ENCODE measurements around the gene UBE3C. TPM values are rescaled to one million over a fixed set of nuclear protein-coding genes. Genes with fewer than 3 reads are reported as not detected.
"Not testable (repeated sequence)": the region's sequence is repeated elsewhere in the genome, so short reads cannot be mapped to it uniquely, and the experiment has no call there.

UBE3C gene
- total RNA-seq, 2 donors from 2014 or later = 49.0 to 72.0 TPM

GRCh38 chr7:157241631-157242030 is 102.9 kb downstream of the UBE3C start:
- 95% methylated on average over 5 of the region's 5 CpGs for WGBS
- H3K27me3 ChIP-seq (replicated peaks; ENCODE audit: insufficient read depth) = no peaks in the 10 kb centered on the region
- TF ChIP-seq POLR2AphosphoS5 (IDR thresholded peaks at IDR 0.05) (no peak), CTCF (IDR thresholded peaks at IDR 0.05) (no peak), POLR2A (IDR thresholded peaks at IDR 0.05) (no peak)
- H3K27ac ChIP-seq = no peak overlapping the region
- H3K36me3 ChIP-seq = no peaks in the 10 kb centered on the region
- no peaks in the 10 kb centered on the region for H3K4me1 ChIP-seq (replicated peaks)
- intact Hi-C loops (cut with DNase I) = no loop called here
- H3K4me3 ChIP-seq = no peak overlapping the region
- no peak for DNase-seq (ENCODE audit: low spot score)
- H3K9me3 ChIP-seq = no peaks in the 10 kb centered on the region

DNA sequence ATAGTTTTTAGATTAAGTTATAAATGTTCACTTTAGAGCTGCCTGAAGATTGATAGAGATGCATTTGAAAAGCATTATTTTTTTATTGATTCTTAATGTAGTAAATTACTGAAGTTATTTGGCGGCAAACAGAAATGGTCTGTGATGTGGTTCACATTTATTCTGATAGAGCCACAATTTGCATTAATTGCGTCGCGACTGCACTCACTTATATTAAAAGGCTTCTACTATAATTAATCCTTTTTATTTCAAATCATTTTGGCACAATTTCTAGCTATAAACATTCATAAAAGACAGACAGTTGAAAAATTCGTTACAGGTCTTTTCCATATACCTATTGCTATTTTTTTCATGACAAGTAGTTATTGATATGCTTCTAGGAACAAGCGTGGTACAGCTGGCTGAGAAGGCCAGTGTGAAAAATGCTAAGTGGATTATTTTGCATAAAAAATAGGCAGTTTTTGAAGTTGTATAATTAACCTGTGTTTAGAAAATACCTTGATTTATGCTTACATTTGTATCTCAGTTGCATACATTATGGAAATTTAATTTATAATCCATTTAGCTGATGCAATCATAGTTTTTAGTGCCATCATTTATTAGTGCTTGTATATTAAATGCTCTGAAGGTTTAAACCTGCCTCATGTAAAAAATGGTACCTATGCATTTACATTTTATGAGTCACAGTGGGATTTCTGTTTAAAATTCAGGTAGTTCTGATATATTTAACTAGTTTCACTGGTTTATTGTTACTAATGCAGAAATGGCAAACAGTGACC is 106.0 kb downstream of the UBE3C start:
- Histone ChIP-seq H3K27ac (no peak overlapping the region), H3K9me3 (no peaks in the 10 kb centered on the region), H3K4me3 (no peak overlapping the region), H3K4me1 (replicated peaks) (no peaks in the 10 kb centered on the region), H3K36me3 (peaks cover 0 to 10% of the 10 kb centered on the region in 2 donors), H3K27me3 (replicated peaks; ENCODE audit: insufficient read depth) (no peaks in the 10 kb centered on the region)
- WGBS = 89% methylated on average over 6 of the region's 6 CpGs
- DNase-seq (ENCODE audit: low spot score) = no peak
- TF ChIP-seq CTCF (IDR thresholded peaks at IDR 0.05) = no peak
- TF ChIP-seq POLR2A (IDR thresholded peaks at IDR 0.05) = no peak
- TF ChIP-seq POLR2AphosphoS5 (IDR thresholded peaks at IDR 0.05) = no peak
- intact Hi-C loops (cut with DNase I) = no loop called here

DNA sequence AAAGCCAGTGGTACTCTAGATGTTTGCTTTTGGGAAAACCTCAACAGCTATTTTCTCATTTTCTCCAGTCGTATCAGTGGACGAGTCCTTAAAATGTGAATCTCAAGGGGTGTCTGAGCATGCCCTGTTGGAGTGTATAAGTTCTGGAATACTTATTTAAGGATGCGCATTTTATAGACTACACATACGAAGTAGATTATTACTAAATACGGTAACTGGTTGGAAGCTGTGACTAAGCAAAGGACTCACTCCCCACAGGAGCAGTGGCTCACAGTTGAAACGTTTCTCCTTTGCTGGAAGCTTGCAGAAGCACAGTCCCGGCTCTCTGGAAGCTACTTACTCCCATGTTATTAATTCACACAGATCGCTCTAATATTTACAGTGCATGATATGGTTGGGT is 107.3 kb downstream of the UBE3C start:
- Histone ChIP-seq H3K4me3 (no peak overlapping the region), H3K9me3 (no peaks in the 10 kb centered on the region), H3K4me1 (replicated peaks) (no peaks in the 10 kb centered on the region), H3K27me3 (replicated peaks; ENCODE audit: insufficient read depth) (no peaks in the 10 kb centered on the region), H3K36me3 (peaks cover 0 to 10% of the 10 kb centered on the region in 2 donors), H3K27ac (no peak overlapping the region)
- intact Hi-C loops (cut with DNase I) = no loop called here
- 91% methylated on average over 8 of the region's 8 CpGs for WGBS
- TF ChIP-seq POLR2AphosphoS5 (IDR thresholded peaks at IDR 0.05) (no peak), CTCF (IDR thresholded peaks at IDR 0.05) (no peak), POLR2A (IDR thresholded peaks at IDR 0.05) (no peak)
- no peak for DNase-seq (ENCODE audit: low spot score)

DNA sequence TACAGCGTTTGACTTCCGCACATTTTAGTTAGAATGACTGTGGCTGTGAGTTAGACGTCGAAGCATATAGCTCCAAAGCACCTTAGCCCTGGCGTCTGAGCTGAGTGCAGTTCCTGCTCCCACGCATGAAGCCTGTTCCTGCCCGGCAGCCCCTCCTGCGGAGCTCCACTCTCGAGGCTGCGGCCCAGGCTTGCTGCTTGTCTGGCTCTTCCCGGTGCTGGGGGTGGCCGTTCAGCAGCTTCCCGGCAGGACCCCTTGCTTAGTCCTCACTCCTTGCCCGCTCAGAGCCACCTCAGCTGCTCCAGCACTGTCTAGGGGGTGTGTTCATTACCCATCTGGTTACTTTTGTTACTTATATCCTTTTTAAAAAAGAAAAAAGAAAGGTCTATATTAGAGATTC is 109.9 kb downstream of the UBE3C start:
- Histone ChIP-seq H3K27me3 (replicated peaks; ENCODE audit: insufficient read depth) (no peaks in the 10 kb centered on the region), H3K27ac (no peak overlapping the region), H3K9me3 (no peaks in the 10 kb centered on the region), H3K4me1 (replicated peaks) (no peaks in the 10 kb centered on the region), H3K4me3 (no peak overlapping the region), H3K36me3 (peaks cover 0 to 10% of the 10 kb centered on the region in 2 donors)
- TF ChIP-seq POLR2A (IDR thresholded peaks at IDR 0.05) (no peak), CTCF (IDR thresholded peaks at IDR 0.05) (no peak), POLR2AphosphoS5 (IDR thresholded peaks at IDR 0.05) (no peak)
- DNase-seq (ENCODE audit: low spot score) = no peak
- intact Hi-C loops (cut with DNase I) = no loop called here
- 87% methylated on average over 14 of the region's 14 CpGs for WGBS

DNA sequence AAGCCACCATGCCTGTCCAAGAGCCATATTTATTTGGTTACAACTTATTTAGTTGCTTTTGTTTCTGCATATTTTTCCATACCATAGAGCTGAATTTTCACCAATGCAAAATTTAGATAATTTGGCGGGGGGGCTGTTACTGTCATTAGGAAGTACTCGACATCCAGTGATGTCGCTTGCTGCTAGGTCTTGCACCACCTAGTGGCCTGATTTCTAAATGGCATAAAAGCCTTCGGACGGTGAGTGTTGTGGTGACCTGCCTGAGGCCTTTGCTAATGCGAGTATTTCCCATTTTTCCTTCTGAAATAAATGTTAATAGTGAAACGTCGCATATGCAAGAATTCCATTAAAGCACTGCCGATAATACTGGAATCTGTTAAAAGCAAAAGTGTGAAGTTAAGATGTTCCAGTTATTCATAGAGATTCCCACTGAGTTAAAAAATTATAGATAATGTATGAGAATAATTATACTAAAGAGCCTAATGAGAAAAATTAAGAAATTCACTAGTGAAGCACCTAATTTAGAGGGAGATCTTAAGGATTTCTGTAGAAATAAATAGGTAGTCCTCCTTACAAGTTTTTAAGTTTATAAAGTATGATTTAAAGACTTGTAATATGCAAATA is 112.0 kb downstream of the UBE3C start:
- Histone ChIP-seq H3K4me1 (replicated peaks) (no peaks in the 10 kb centered on the region), H3K36me3 (peaks cover 0 to 10% of the 10 kb centered on the region in 2 donors), H3K27ac (no peak overlapping the region), H3K9me3 (no peaks in the 10 kb centered on the region), H3K4me3 (no peak overlapping the region), H3K27me3 (replicated peaks; ENCODE audit: insufficient read depth) (no peaks in the 10 kb centered on the region)
- intact Hi-C loops (cut with DNase I) = no loop called here
- WGBS = 50% methylated on average over 9 of the region's 9 CpGs
- DNase-seq (ENCODE audit: low spot score) = no peak
- TF ChIP-seq CTCF (IDR thresholded peaks at IDR 0.05) (peak; percentile 45 to 62 (median 58)), POLR2AphosphoS5 (IDR thresholded peaks at IDR 0.05) (peak; percentile 17), POLR2A (IDR thresholded peaks at IDR 0.05) (no peak)

GRCh38 chr7:157251817-157252216 is 113.1 kb downstream of the UBE3C start:
- H3K4me3 ChIP-seq; H3K27ac ChIP-seq; DNase-seq (ENCODE audit: low spot score); intact Hi-C loops (cut with DNase I); H3K27me3 ChIP-seq (replicated peaks; ENCODE audit: insufficient read depth); H3K4me1 ChIP-seq (replicated peaks); H3K9me3 ChIP-seq; H3K36me3 ChIP-seq: not testable (repeated sequence)
- WGBS = 94% methylated on average over 6 of the region's 6 CpGs

Measured in prostate gland (tissue), 2 donors.